Cerebellar cortex (tissue), 1 donor: ENCODE results near the gene TNIK.

ENCODE experiments used
- DNase-seq: peaks from one replicate; pipeline ENCODE4 v3.0.0-alpha.2; 2015; ENCODE audit warnings: low spot score

Gene TNIK

GRCh38 chr3:171164067-171164465, 296.1 kb downstream of the TNIK start:
- no peak for DNase-seq

- no peak for DNase-seq
These were observed 296.8 kb downstream of the TNIK start for GRCh38 chr3:171163101-171164066.

- DNase-seq, result no peak
These were observed 299.9 kb downstream of the TNIK start for GRCh38 chr3:171160325-171160724.

GRCh38 chr3:171159822-171160157, 300.4 kb downstream of the TNIK start:
- no peak for DNase-seq

GRCh38 chr3:171159024-171159821, 301.0 kb downstream of the TNIK start:
- DNase-seq, result no peak

GRCh38 chr3:171157980-171158379, 302.2 kb downstream of the TNIK start:
- no peak for DNase-seq

GRCh38 chr3:171157286-171157685, 302.9 kb downstream of the TNIK start:
- DNase-seq, result no peak

GRCh38 chr3:171156401-171157010, 303.7 kb downstream of the TNIK start:
- DNase-seq, result no peak

GRCh38 chr3:171155122-171155700, 305.0 kb downstream of the TNIK start:
- no peak for DNase-seq

- no peak for DNase-seq
These were observed 309.3 kb downstream of the TNIK start for GRCh38 chr3:171150945-171151344.

- DNase-seq, result no peak
These were observed 310.6 kb downstream of the TNIK start for GRCh38 chr3:171149526-171150116.

- no peak for DNase-seq
These were observed 314.4 kb downstream of the TNIK start for GRCh38 chr3:171145798-171146197.

GRCh38 chr3:171142985-171143384, 317.2 kb downstream of the TNIK start:
- no peak for DNase-seq

GRCh38 chr3:171140246-171140645, 320.0 kb downstream of the TNIK start:
- DNase-seq, result no peak

- no peak for DNase-seq
These were observed 322.2 kb downstream of the TNIK start for GRCh38 chr3:171138027-171138426.

- no peak for DNase-seq
These were observed 324.7 kb downstream of the TNIK start for GRCh38 chr3:171135549-171135948.

- no peak for DNase-seq
These were observed 326.2 kb downstream of the TNIK start for GRCh38 chr3:171133796-171134569.

- no peak for DNase-seq
These were observed 326.9 kb downstream of the TNIK start for GRCh38 chr3:171133337-171133736.

GRCh38 chr3:171132873-171133272, 327.3 kb downstream of the TNIK start:
- DNase-seq, result no peak

- no peak for DNase-seq
These were observed 330.4 kb downstream of the TNIK start for GRCh38 chr3:171129827-171130226.

- no peak for DNase-seq
These were observed 332.6 kb downstream of the TNIK start for GRCh38 chr3:171127611-171128010.
